ENCODE data around the gene UCHL5.
"Not testable (repeated sequence)": the region's sequence is repeated elsewhere in the genome, so short reads cannot be mapped to it uniquely, and the experiment has no call there.

UCHL5 gene

DNA sequence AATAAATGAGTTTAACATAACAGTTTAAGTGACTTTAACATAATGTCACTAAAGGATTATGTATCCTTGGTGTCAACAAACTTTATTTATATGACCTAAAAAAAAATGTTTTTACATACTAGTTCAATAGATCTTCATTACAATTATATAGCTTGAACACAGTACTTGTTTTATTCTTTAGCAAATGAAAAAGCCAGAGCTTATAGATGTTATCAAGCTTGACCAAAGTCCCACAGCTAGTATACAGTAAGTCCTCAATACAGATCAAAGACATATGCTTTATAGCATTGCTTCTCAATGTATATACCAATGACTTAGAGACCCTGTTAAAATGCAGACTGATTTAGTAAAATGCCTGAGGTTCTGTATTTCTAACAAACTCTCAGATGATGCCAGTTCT lies 42.4 kb downstream of the UCHL5 start:
- DNase-seq, result no peak
- intact Hi-C loops (cut with DNase I), result loop anchor here (5.0 to 10.0 kb wide), 2 partner anchors 209 to 402 kb away; partner anchors contain the start of gene RGS2

GRCh38 chr1:193014400-193014799 lies 44.8 kb downstream of the UCHL5 start:
- intact Hi-C loops (cut with DNase I), result loop anchor here (10.0 kb wide), 1 partner anchor 400 kb away; no protein-coding TSS in a partner anchor
- no peak for DNase-seq

- intact Hi-C loops (cut with DNase I), result loop anchor here (10.0 kb wide), 1 partner anchor 399 kb away; no protein-coding TSS in a partner anchor
- DNase-seq, result no peak
These were observed 45.5 kb downstream of the UCHL5 start for GRCh38 chr1:193013707-193014106.

- intact Hi-C loops (cut with DNase I), result loop anchor here (10.0 kb wide), 1 partner anchor 398 kb away; no protein-coding TSS in a partner anchor
- DNase-seq, result no peak
These were observed 46.2 kb downstream of the UCHL5 start for GRCh38 chr1:193013005-193013404.

- no peak for DNase-seq
- intact Hi-C loops (cut with DNase I), result loop anchor here (10.0 kb wide), 1 partner anchor 397 kb away; no protein-coding TSS in a partner anchor
These were observed 47.8 kb downstream of the UCHL5 start for GRCh38 chr1:193011406-193011805.

- intact Hi-C loops (cut with DNase I), result no loop called here
- DNase-seq, result no peak
These were observed 49.7 kb downstream of the UCHL5 start for GRCh38 chr1:193009501-193009900.

- intact Hi-C loops (cut with DNase I), result no loop called here
- DNase-seq, result no peak
These were observed 53.4 kb downstream of the UCHL5 start for GRCh38 chr1:193005785-193006184.

DNA sequence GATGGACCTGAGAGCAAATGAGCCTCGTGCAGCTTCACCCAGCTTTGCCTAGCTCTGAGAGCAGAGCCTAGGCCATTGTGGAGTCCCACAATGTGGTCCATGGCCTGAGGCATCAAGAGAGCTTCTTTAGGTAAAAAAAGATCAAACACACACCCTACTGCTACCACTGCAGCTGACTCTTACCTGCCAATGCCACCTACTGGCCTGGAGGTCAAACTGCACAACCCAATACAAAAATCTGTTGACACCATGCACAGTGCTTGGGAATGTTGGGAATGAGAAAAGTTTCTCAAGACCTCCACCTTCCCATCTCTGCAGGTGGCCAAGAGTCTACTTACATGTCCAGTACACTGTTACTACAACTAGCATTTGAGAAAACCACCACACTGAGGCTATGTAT lies 60.6 kb downstream of the UCHL5 start:
- intact Hi-C loops (cut with DNase I), result no loop called here
- DNase-seq, result no peak

DNA sequence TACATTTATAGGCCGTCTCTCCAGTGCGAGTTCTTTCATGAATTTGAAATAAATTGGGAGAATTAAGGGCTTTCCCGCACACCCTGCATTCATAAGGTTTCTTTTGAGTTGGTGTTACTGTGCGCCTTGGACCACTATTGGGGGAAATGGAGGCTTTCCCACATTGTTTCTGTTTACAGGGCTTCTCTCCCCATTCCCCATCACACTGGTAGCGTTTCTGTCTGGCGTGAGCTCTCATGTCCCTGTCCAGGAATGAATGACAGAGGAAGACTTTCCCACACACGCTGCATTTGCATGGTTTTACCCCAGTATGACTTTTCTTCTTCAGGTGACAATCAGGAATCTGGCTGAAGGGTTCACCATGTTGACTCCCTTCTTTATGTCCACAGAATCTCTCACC lies 65.0 kb downstream of the UCHL5 start:
- intact Hi-C loops (cut with DNase I), result no loop called here
- DNase-seq, result no peak

- intact Hi-C loops (cut with DNase I), result no loop called here
- DNase-seq, result no peak
These were observed 65.6 kb downstream of the UCHL5 start for GRCh38 chr1:192993426-192994085.

DNA sequence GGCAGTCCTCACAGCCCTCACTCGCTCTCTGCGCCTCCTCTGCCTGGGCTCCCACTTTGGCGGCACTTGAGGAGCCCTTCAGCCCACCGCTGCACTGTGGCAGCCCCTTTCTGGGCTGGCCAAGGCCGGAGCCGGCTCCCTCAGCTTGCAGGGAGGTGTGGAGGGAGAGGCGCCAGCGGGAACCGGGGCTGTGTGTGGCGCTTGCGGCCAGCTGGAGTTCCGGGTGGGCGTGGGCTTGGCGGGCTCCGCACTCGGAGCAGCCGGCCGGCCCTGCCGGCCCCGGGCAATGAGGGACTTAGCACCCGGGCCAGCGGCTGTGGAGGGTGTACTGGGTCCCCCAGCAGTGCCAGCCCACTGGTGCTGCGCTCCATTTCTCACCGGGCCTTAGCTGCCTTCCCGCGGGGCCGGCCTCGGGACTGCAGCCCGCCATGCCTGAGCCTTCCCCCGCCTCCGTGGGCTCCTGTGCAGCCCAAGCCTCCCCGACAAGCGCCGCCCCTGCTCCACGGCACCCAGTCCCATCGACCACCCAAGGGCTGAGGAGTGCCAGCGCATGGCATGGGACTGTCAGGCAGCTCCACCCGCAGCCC lies 72.3 kb downstream of the UCHL5 start:
- DNase-seq, result peak in 3 of 10 donors; percentile 57 to 81 (median 77)
- intact Hi-C loops (cut with DNase I), result not testable (repeated sequence)

DNA sequence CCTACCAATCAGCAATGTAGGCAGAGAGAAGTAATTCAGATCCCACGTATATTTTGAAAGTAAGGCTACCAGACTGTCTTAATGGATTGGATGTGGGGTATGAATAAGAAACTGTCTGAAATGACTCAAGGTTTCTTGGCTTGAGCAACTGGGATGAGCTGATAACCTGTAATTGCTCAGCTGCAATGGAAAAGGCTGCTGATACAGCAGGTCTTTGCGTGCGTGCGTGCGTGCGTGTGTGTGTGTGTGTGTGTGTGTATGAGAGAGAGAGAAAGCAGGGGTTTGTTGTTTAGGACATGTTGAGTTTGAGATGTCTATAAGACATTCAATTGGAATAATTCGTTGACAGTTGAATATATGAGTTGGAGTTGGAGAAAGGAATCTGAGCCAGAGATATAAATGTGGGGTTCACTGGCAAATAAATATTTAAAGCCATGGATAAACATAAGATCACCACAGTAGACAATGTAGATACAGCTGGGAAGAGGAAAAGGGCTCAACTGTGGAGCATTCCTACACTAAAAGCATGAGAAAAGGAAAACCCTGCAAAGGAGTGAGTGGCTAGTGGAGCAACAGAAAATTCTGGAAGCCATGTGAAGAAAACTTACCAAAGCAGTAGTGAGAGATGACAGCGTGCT lies 72.9 kb downstream of the UCHL5 start:
- no peak for DNase-seq
- intact Hi-C loops (cut with DNase I), result no loop called here

GRCh38 chr1:192984080-192984479 lies 75.1 kb downstream of the UCHL5 start:
- no peak for DNase-seq
- intact Hi-C loops (cut with DNase I), result no loop called here

- DNase-seq, result no peak
- intact Hi-C loops (cut with DNase I), result no loop called here
These were observed 75.7 kb downstream of the UCHL5 start for GRCh38 chr1:192983349-192983980.

DNA sequence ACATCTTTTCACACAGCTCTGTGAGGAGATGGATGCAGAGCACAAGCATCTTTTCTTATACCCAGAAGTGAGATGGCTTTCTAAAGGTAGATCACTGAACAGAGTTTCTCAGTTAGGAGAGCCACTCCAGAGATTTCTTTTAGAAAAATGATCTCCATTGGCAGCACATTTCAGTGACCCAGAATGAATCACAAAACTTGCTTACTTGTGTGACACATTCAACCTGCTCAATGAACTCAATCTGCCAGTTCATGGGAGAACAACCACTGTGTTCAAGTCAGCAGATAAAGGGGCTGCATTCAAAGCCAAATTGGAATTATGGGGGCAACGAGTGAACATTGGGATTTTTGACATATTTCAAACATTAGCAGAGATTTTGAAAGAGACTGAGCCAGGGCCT lies 78.3 kb downstream of the UCHL5 start:
- no peak for DNase-seq
- intact Hi-C loops (cut with DNase I), result no loop called here

DNA sequence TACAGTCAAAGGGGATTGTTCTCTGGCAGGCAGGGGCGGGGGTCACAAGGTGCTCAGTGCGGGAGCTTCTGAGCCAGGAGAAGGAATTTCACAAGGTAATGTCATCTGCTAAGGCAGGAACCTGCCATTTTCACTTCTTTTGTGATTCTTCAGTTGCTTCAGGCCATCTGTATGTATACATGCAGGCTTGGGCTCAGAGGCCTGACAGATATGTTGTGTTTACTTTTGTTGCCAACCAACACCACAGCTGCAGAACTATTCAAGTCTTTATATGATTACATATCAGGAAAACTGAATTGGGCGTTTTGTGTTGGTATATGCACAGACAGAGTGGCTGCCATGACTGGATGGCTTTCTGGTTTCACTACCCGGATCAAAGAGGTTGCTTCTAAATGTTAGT lies 78.8 kb downstream of the UCHL5 start:
- DNase-seq; intact Hi-C loops (cut with DNase I): not testable (repeated sequence)

GRCh38 chr1:192979542-192979941 lies 79.6 kb downstream of the UCHL5 start:
- peak in 1 of 10 donors; percentile 40 for DNase-seq
- intact Hi-C loops (cut with DNase I), result no loop called here

DNA sequence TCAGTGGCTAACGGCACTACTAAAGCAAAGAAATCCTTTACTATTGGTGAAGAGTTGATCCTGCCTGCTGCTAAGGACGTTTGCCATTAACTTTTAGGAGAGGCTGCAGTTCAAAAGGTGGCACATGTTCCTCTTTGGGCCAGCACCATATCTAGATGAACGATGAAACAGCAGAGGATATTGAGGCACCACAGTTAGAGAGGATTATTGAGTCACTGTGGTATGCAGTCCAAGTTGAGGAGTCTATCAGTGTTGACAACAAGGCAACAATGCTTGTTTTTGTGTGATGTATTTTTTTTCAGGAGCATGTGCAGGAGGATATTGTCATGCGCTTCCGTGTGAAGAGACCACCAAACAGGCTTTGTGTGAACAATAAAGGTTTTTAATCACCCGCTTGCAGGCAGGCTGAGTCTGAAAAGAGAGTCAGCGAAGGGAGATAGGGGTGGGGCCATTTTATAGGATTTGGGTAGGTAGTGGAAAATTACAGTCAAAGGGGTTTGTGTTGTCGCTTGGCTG lies 80.9 kb downstream of the UCHL5 start:
- intact Hi-C loops (cut with DNase I), result no loop called here
- no peak for DNase-seq

- intact Hi-C loops (cut with DNase I), result no loop called here
- DNase-seq, result no peak
These were observed 82.0 kb downstream of the UCHL5 start for GRCh38 chr1:192977089-192977706.

GRCh38 chr1:192976576-192976975 lies 82.6 kb downstream of the UCHL5 start:
- intact Hi-C loops (cut with DNase I), result no loop called here

GRCh38 chr1:192974701-192975100 lies 84.5 kb downstream of the UCHL5 start:
- intact Hi-C loops (cut with DNase I), result no loop called here
- DNase-seq, result no peak

More at GRCh38 chr1:192976576-192976975, 82.6 kb downstream of the UCHL5 start:
- DNase-seq, result no peak
